Measurements from ENCODE around the gene SPAG16.

GRCh38 chr2:213237787-213238186 lies 46.5 kb upstream of the SPAG16 start:
- TF ChIP-seq ZNF274 (IDR thresholded peaks at IDR 0.05; ENCODE audit: low read depth, low read length) (no peak), YY1 (IDR thresholded peaks at IDR 0.05; ENCODE audit: insufficient read depth, insufficient read length) (no peak)

All from NT2/D1 (cell line).